ENCODE results near the gene TAS2R60. TPM values are rescaled to one million over a fixed set of nuclear protein-coding genes. Genes with fewer than 3 reads are reported as not detected.

TAS2R60 gene
- total and polyA plus RNA-seq, 12 donors: not detected

DNA sequence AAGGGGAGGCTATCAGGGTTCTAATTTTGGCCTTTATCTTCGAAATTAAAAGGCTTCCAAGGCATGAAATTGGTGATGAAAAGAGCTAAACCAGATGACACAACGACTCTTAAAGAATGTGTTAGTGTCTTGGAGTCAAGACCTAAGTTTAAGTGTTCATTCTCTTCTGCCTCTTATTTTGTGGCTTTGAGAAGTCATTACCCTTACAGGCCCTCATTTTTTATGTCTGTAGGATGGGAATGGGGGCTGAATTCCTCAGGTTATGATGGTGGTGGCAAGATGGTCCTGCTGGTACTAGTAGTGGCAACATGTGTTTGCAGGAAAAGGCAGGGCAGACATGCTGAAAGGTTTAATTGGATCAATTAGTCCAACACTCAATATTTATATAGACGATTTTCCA, 15.4 kb downstream of the TAS2R60 start:
- ATAC-seq (no peak), DNase-seq (no peak)
- TF ChIP-seq, protein P1, sequence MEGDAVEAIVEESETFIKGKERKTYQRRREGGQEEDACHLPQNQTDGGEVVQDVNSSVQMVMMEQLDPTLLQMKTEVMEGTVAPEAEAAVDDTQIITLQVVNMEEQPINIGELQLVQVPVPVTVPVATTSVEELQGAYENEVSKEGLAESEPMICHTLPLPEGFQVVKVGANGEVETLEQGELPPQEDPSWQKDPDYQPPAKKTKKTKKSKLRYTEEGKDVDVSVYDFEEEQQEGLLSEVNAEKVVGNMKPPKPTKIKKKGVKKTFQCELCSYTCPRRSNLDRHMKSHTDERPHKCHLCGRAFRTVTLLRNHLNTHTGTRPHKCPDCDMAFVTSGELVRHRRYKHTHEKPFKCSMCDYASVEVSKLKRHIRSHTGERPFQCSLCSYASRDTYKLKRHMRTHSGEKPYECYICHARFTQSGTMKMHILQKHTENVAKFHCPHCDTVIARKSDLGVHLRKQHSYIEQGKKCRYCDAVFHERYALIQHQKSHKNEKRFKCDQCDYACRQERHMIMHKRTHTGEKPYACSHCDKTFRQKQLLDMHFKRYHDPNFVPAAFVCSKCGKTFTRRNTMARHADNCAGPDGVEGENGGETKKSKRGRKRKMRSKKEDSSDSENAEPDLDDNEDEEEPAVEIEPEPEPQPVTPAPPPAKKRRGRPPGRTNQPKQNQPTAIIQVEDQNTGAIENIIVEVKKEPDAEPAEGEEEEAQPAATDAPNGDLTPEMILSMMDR (IDR thresholded peaks at IDR 0.05): no peak
- Histone ChIP-seq H3K9me3 (peaks cover 0 to 16% (median 0%) of the 10 kb centered on the region in 11 donors), H3K36me3 (no peaks in the 10 kb centered on the region), H3K4me1 (peaks cover 0 to 10% (median 0%) of the 10 kb centered on the region in 9 donors), H3K4me3 (no peak overlapping the region), H3K27me3 (no peaks in the 10 kb centered on the region), H3K27ac (peak overlapping the region in 1 of 10 donors; percentile 75)
- 55 to 60% methylated on average over 3 of the region's 3 CpGs for WGBS, 2 donors
- intact Hi-C loops (cut with DNase I): no loop called here

DNA sequence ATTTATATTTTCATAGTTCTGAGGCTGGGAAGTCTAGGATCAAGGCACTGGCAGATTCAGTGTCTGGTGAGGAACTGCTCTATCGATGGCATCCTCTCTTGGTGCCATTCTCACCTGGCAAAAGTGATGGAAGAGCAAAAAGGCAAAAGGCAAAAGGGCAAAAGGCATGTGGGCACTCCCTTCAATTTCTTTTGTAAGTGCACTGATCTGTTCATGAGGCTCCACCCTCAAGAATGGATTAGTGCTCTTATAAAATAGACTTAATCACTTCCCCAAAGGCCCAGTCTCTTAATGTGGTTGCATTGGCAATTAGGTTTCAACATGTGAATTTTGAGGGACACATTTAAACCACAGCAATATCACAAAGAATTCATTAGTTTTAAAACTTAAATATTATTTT, 16.1 kb downstream of the TAS2R60 start:
- DNase-seq (no peak), ATAC-seq (no peak)
- peaks cover 0 to 10% (median 0%) of the 10 kb centered on the region in 9 donors for H3K4me1 ChIP-seq
- no peak overlapping the region for H3K4me3 ChIP-seq
- H3K9me3 ChIP-seq: peaks cover 0 to 16% (median 0%) of the 10 kb centered on the region in 11 donors
- 87 to 88% methylated on average over 1 of the region's 1 CpG for WGBS, 2 donors
- TF ChIP-seq, protein P1 (IDR thresholded peaks at IDR 0.05): no peak
- intact Hi-C loops (cut with DNase I): no loop called here
- no peaks in the 10 kb centered on the region for H3K27me3 ChIP-seq
- no peaks in the 10 kb centered on the region for H3K36me3 ChIP-seq
- no peak overlapping the region for H3K27ac ChIP-seq

DNA sequence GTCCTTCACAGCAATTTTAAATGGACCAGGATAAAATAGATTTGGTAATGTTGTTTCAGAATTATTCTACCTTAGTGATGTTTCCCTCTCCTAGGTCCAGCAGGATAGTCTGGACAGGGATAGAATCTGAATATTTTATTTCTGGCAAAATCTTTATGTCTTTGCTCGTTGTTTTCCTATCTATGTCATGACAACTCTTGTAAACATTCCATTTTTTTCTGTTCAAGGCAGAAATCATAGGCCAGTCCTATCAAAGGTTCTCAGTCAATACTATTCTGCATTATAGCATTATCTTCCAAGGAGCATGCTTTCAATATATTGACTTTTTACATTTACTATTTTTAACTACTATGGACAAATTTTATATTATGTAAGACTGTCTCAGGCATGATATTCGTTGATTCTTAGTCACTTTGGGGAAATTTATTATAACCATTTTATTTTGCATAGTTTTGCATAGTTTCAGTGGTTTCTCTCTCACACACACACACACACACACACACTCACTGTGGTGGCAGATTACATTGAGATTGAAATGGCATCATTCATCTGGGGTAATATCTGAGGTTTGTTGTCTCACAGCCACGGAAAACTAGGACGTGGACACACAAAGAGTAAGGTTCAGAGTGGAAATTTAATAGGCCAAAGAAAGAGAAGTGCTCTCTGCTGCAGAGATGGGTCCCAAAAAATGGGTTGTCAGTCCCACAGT, 17.2 kb downstream of the TAS2R60 start:
- peaks cover 0 to 16% (median 0%) of the 10 kb centered on the region in 11 donors for H3K9me3 ChIP-seq
- ATAC-seq: no peak
- H3K4me3 ChIP-seq: no peak overlapping the region
- H3K4me1 ChIP-seq: peaks cover 0 to 10% (median 0%) of the 10 kb centered on the region in 9 donors
- WGBS, 2 donors: 68 to 70% methylated on average over 4 of the region's 4 CpGs
- no peak overlapping the region for H3K27ac ChIP-seq
- H3K36me3 ChIP-seq: no peaks in the 10 kb centered on the region
- intact Hi-C loops (cut with DNase I): no loop called here
- no peak for DNase-seq
- no peaks in the 10 kb centered on the region for H3K27me3 ChIP-seq
- TF ChIP-seq, protein P1 (IDR thresholded peaks at IDR 0.05): no peak

DNA sequence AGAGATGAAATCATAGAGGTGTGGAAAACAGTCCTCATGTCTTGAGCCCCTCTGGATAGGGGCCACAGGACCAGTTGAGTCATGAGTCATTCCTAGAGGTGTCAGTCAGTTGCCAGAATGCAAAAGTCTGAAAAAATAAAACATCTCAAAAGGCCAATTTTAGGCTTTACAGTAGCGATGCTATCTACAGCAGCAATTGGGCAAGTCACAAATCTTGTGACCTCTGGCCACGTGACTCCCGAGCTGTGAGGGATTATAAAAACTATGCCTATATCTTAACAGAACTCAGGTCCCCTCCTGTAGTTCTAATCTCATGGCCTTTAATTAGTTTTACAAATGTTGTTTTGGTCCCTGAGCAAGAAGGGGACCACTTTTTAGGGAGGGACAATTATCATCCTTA, 18.8 kb downstream of the TAS2R60 start:
- no peak for ATAC-seq
- TF ChIP-seq, protein P1 (IDR thresholded peaks at IDR 0.05): no peak
- Histone ChIP-seq H3K4me1 (peaks cover 0 to 10% (median 0%) of the 10 kb centered on the region in 9 donors), H3K27me3 (no peaks in the 10 kb centered on the region), H3K27ac (peak overlapping the region in 1 of 10 donors; percentile 22), H3K36me3 (no peaks in the 10 kb centered on the region), H3K4me3 (no peak overlapping the region), H3K9me3 (peaks cover 0 to 16% (median 0%) of the 10 kb centered on the region in 11 donors)
- 81 to 89% methylated on average over 3 of the region's 3 CpGs for WGBS, 2 donors
- intact Hi-C loops (cut with DNase I): no loop called here
- DNase-seq: no peak

All from heart right ventricle (tissue), 16 donors.